Esophagus mucosa (tissue), 1 donor: ENCODE results near the gene SAMD3. TPM values are rescaled to one million over a fixed set of nuclear protein-coding genes. Genes with fewer than 3 reads are reported as not detected.
"Not testable (repeated sequence)": the region's sequence is repeated elsewhere in the genome, so short reads cannot be mapped to it uniquely, and the experiment has no call there.

Experiments used
- ATAC-seq: fragments of 200-7000 bp; cut with Tn5 transposase; one replicate; pipeline ENCODE4 v1.9.1; 2020
- total RNA-seq: library from RNA; stranded (reverse); gene quantifications from one replicate; pipeline ENCODE4 v1.2.4, GENCODE V29; 2023
- donor health status: DM: yes; HTN: yes; CAD: no.

Gene SAMD3
- total RNA-seq, 1 donor from 2014 or later, result 0.20 TPM

GRCh38 chr6:130207979-130208649 lies 14.6 kb downstream of the SAMD3 start:
- no peak for ATAC-seq

DNA sequence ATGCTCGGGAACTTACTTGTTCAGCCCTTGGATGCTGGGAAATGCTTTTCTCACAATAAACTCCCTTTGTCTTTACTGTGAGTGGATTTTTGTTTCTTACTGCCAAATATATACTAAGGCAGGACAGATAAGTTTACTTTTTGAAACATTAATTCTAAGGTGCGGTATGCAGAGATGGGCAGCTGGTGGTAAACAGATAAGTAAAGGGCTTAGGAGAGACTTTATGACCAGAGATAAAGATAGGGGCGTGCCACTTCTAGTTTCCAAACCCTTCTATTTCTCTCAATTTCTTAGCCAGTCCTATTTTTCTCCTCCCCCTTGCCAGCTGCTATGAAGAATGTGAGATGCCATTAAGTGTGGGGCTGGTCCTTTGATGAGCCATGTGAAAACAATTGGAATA lies 16.3 kb downstream of the SAMD3 start:
- no peak for ATAC-seq

GRCh38 chr6:130204322-130204721 lies 18.4 kb downstream of the SAMD3 start:
- no peak for ATAC-seq

- no peak for ATAC-seq
Measured at GRCh38 chr6:130203370-130203769, 19.4 kb downstream of the SAMD3 start.

DNA sequence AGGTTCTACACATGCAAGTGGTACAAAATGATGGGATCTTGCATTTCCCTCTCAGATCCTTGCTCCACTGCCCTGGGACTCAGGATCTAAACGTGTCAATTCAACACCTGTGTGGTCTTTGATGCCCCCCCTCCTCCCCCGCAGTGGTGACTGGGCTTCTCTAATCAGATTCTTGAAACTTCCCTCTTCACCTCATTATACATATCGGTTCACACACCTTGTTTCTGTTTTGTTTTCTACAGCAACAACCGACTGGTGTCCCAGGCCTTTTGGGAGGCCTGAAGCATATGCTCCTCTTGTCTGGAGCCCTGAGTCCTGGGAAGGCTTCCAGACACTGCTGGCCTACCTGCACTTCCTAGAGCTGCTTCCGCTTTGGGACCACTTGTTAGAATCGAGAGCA lies 20.0 kb downstream of the SAMD3 start:
- ATAC-seq, result no peak

DNA sequence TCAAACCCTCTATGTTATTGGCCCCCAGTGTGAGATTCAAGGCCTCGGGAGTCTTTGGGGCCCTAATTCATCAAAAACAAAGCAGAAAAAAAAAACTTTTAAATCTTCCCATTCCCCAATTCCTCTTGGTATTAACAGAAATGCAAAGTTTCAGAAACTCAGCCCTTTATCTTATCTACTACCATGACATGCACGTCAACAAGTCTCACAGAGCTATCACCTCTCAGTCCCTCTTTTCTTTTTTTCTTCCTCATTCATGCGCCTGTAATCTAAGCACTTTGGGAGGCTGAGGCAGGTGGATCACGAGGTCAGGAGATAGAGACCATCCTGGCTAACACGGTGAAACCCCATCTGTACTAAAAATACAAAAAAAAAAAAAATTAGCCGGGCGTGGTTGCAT lies 22.7 kb downstream of the SAMD3 start:
- ATAC-seq, result no peak

- ATAC-seq, result no peak
Measured at GRCh38 chr6:130198483-130199035, 24.2 kb downstream of the SAMD3 start.

- ATAC-seq, result not testable (repeated sequence)
Measured at GRCh38 chr6:130197816-130198482, 24.8 kb downstream of the SAMD3 start.

DNA sequence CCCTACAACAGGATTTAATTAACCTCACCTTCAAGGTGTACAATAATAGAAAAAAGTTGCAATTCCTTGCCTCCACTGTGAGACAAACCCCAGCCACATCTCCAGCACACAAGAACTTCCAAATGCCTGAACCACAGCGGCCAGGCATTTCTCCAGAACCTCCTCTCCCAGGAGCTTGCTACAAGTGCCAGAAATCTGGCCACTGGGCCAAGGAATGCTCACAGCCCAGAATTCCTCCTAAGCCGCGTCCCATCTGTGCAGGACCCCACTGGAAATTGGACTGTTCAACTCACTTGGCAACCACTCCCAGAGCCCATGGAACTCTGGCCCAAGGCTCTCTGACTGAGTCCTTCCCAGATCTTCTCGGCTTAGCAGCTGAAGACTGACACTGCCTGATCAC lies 28.3 kb downstream of the SAMD3 start:
- ATAC-seq, result not testable (repeated sequence)

DNA sequence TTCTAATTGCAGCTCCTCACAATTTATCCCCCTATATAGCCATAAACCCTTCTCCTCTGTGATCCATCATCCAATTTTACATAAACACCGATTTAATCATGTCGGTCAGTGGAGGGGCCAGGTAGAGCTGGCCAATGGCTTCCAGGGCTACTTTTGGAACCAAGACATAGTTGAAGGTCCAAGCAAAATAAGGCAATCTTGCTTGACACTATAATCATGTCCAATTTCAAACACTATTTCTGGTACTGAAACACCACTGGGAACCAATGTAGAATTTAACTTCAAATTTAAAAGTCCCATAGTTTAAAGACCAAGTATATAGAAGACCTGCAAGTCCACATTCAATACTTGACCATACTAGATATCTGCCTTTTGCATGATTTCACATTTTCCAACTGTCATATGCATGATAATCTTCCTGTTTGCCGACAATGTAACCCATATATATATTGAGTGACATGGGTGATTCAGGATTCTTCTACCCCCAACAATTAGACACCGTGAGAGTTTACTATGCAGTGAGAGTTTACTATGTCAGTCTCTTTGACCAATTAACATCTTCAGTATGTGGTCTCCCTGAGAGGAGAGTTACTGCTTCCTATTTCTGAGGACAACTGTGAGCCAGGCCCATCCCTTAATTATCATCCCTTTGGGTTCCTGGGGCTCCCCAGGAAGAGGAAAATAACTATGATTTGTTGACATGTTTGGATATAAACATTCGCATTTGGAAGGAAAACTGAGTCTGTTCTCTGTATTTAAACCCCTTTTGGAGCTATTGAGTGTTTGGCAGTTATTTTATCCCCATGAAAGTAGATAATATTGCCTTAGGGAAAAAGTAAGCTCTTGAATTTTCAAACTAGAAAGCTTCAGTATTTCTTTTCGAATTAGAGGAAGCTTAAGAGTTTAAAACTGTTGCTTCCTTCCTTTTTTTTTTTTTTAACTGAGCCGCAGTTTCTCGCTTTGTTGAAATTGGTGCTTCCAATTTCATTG lies 31.8 kb downstream of the SAMD3 start:
- ATAC-seq, result no peak

DNA sequence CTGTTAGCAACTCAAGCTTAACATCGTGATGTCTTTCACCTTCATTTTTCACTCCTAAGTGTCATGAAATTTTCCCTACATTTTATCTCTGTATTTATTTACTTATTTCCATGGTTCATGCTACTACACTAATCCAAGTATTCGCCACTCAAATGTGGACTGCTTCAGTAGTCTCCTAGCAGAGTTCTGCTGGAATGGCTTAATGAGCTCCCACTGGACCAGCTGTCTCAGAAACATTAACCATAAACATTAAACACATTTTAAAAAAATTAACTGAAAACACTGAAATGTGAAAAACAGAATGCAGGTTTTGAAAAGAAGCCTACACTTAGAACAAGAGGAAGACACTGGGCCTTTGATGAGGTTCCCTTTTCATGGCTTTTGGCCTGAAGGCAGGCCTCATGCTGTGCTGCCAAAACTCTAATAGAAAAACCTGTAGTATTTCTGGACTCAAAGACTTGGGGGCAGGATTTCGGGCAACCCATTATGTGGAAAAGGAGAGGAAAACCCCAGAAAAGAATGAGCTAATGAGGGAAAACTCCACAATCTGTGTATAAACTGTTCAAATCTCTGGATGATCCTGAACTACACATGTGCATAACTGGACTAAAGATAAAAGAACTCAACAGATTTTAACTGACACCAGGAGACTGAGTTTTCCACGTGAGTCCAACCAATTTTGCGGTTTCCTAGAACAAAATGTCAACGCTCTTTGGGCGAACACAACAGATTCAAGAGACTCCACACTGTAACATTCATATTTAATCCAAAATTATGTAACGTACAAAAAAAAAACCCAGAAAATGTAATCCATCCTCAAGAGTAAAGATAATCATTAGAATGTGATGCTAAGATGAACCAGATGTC lies 33.0 kb downstream of the SAMD3 start:
- ATAC-seq, result no peak

- ATAC-seq, result no peak
Measured at GRCh38 chr6:130188207-130188899, 34.4 kb downstream of the SAMD3 start.

GRCh38 chr6:130187335-130188206 lies 35.2 kb downstream of the SAMD3 start:
- ATAC-seq, result no peak

DNA sequence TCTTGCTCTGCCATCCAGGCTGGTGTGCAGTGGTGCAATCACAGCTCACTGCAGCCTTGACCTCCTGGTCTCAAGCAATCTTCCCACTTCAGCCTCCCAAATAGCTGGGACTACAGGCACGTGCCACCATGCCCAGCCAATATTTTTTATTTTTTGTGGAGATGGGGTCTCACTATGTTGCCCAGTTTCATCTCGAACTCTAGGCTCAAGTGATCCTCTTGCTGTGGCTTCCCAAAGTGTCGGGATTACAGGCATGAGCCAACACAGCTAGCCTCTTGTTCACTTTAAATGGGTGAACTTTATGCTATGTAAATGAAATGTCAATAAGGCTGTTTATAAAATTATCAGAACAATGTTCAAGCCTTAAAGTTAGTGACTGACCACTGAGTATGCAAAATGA lies 37.1 kb downstream of the SAMD3 start:
- no peak for ATAC-seq

DNA sequence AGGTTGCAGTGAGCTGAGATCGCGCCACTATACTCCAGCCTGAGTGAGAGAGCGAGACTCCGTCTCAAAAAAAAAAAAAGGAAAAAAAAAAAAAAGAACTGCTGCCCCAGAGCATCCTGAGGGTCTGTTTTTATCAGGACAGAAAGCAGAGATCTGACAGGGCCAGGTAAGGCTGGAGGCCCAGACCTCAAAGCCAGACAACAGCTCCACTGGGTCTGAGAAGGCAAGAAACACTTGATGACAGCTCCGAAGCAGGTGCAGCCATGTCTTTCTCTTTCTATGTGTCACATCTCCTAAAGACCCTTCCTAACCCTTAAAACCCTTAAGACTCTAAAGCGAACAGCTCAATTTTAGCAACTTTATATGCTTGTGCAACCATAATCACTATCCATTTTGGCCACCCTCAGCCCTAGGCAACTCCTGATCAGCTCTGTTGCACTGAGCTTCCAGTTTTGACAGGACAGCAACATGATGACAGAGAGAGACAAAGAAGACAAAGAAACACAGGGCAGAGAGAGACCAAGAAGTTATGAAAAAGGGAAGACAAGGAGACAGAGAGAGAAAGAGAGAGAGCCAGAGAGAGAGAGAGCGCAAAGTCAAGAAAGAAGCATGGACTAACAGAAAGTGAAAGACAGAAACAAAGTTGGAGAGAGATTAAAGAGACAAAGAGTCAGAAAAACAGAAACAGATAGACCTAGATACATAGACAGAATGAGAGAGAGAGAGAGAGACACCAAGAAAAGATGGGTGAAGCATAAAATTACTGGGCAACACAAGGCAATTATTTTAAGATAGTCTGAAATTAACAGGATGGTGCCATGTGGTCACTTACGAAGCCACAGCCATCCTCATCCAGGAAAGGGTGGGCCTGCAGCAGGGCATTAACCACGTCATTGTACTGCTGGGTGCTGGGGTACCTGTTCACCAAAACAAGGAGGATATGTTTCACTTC lies 39.2 kb downstream of the SAMD3 start:
- no peak for ATAC-seq

DNA sequence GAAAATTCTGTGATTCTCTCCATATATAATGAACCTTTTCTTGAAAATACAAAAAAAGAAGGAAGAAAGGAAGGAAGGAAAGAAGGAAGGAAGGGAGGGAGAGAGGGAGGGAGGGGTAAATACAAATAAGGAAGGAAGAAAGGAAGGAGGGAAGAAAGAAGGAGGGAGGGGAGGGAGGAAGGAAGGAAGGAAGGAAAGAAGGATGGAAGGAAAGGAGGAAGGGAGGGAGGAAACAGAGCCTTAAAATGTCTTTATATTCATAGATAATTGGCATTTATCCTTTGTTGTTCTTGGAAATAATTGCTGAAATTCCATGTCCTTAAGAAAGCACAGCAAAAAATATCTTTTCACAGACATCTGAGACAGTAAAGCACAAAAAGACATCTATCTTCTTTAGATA lies 40.3 kb downstream of the SAMD3 start:
- no peak for ATAC-seq

DNA sequence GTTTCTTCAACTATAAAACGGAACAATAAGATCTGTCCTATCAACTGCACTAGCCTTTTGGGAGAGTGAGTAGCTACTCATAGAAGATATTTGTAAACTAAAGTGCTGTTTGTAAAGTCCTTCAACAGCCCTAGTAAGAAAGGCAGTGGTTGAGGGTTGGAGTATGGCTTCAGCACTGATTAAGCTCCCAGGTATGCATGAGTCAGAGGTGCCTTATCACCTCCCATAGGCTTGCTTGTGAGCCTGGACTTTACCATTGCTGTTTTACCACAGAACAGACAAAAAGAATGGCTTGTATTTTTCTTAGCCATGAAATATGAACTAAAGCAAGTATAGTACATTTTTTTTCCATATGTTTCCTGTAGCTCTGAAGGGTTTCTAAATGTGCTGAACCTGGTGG lies 44.1 kb downstream of the SAMD3 start:
- ATAC-seq, result peak; percentile 75

DNA sequence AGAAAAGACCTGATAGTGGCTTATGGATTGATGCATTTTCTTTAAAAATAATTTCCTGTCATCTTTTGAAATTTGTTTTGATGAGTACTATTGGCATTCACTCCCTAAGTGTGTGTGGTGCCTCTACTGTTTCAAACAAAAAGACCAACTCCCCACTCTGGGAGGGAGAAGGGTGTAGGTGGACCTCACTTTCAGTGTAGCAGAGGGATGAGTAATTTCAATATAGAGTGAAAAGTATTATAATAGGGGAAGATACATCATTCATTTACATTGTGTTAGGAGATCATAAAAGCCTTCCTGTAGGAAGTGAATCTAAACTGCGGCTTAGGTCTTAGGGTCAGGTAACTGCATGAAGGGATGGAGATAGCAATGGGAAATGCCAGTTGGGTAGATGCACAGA lies 46.4 kb downstream of the SAMD3 start:
- ATAC-seq, result no peak

DNA sequence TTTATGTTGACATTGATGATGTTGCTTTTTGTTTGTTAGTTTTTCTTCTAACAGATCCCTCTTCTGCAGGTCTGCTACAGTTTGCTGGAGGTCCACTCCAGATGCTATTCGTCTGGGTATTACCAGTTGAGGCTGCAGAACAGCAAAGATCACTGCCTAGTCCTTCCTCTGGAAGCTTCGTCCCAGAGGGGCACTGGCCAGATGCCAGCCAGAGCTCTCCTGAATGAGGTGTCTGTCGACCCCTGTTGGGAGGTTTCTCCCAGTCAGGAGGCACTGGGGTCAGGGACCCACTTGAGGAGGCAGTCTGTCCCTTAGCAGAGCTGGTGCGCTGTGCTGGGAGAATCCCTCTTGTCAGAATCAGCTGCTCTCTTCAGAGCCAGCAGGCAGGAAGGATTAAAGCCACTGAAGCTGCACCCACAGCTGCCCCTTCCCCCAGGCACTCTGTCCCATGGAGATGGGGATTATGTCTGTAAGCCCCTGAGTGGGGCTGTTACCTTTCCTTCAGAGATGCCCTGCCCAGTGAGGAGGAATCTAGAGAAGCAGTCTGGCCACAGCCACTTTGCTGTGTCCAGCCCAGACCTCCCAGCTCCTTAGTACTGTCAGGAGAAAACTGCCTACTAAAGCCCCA lies 49.3 kb downstream of the SAMD3 start:
- not testable (repeated sequence) for ATAC-seq
